GM12872 (cell line): Measurements from ENCODE around the gene LRBA.

Experiments
- TF ChIP-seq, protein P1 (sequence below): IDR thresholded peaks from 3 replicates; pipeline ENCODE4 v1.5.1; 2011; ENCODE audit warnings: low read depth, mild to moderate bottlenecking, low read length, moderate library complexity; ENCODE audit not compliant: insufficient read depth

LRBA gene

DNA sequence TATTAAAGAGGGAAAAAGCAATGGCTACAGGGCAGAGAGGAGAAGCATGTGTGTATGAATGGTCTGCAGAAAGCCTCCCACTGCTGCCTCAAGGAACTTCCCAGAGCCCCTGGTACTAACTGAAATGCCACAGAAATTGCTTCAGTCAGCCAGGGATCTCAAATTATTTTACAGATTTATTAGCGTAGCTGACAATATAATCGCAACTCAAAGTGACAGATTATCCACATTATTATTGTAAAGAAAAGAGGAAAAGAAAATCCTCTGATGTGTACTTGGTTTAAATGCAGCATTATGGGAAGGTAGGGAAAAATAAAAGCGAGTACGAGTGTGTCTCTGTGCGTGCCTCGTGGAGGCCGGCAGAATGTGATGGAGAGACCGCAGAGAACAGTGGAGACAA is 734.1 kb downstream of the LRBA start:
- TF ChIP-seq, protein P1, sequence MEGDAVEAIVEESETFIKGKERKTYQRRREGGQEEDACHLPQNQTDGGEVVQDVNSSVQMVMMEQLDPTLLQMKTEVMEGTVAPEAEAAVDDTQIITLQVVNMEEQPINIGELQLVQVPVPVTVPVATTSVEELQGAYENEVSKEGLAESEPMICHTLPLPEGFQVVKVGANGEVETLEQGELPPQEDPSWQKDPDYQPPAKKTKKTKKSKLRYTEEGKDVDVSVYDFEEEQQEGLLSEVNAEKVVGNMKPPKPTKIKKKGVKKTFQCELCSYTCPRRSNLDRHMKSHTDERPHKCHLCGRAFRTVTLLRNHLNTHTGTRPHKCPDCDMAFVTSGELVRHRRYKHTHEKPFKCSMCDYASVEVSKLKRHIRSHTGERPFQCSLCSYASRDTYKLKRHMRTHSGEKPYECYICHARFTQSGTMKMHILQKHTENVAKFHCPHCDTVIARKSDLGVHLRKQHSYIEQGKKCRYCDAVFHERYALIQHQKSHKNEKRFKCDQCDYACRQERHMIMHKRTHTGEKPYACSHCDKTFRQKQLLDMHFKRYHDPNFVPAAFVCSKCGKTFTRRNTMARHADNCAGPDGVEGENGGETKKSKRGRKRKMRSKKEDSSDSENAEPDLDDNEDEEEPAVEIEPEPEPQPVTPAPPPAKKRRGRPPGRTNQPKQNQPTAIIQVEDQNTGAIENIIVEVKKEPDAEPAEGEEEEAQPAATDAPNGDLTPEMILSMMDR, result no peak

DNA sequence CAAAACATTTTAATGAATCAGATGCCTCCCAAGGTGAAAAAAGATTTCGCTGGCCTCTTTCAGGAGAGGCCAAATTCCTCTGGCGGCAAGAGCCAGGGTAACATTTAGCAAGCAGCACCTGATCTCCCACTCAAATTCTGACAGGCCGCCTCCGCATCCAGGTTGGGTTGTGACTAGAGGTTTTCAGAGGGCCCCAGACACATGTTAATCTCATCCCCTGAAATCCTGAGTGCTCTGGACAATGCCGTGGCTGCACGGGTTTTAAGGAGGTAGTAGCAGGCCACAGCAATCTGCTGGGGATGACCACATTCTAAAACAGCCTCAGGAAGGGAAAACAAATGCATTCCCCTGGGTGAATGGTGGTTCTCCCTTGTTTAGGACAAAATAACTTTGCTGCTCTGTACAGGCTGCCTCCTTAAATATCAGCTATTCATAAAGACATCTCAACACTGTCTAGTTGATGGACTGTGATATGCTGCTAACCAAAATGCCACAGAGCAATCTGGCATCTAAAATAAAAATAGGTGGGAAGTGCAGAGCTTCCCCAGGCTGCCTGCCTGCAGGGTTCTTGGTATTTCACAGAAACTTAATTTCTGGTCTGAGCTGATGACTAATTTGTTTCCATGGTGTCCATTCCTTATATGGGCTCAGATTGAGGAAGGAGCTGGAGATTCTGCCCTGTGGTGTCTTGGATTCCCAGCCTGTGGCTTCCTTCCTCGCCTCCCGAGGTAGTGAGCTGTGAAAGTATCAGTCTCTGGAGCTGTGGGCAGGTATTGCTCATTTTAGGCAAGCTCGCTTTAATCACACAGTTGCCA is 734.8 kb downstream of the LRBA start:
- TF ChIP-seq, protein P1, result no peak

DNA sequence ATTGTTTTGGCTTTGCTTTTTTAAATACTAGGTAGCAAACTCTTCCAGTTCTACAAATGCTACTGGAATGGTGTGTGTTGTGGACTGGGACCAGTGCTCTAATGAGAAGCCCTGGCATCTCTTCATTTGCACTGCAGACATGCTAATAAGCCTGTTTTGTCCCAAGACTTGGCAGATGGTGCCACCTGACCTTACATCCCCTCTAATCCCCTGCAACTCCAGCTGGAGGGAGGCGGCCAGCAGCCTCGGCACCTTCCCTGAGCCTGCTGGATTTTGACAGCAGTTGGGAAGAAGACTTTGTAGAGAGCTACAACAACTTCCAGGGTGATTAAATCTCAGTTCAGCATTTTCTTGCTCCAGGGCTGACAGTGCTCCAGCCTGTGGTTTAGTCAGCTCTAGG is 736.9 kb downstream of the LRBA start:
- TF ChIP-seq, protein P1, result no peak

DNA sequence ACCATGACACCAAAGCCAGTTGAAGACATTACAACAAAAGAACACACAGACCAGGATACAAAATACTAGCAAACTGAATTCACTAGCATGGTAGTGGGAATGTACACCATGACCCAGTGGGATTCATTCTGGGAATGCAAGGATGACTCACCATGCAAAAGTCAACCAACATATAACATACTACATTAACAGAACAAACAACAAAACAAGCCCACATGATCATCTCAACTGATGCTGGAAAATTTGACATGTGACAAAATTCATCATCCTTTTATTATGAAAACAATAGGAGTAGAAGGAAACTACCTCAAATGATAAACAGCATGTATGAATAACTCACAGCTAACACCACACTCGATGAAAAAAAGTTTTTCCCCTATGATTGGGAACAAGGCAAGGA is 746.6 kb downstream of the LRBA start:
- TF ChIP-seq, protein P1, result no peak

DNA sequence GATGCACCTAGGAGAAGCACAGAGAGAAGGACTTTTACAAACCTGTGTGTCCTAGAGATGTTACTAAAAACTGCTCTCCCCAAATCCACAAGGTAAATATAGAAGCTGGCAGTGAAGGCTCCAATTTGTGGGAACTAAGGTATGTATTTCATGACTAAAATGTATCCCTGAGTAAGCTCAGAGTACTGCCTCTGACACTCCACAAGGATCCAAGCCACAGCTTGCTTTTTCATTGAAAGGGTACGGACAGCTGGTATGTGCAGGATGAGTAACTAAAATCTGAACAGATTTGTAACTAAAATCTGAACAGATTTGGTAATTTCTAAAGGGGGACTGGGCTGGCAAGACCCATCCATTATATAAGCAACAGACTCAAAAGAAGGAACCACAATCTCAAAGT is 749.3 kb downstream of the LRBA start:
- TF ChIP-seq, protein P1, result no peak

DNA sequence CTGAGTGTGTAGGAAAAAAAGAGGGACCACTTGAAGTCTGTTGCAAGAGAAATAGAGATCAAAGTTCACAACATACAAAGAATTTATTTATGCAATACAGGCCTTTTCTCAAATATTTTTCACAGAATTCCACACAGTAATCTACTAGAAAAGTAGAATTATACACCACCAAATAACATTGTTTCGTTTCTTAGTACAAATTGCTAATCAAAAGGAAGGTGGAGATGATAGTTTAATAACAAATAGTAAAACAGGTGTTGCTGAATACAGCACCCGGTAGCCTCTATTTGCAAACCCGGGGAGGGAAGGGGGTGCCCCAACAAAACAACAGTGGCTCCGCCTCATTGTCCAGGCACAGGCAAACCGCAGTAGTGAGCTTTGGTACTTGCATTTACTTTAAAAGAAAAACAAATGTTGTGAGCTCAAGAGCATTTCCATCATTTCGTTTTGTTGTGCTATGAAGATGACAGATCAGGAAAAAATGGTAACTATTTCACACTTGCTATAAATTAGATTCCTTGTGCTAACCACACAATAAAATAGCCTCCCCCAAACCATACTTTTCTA is 750.4 kb downstream of the LRBA start:
- TF ChIP-seq, protein P1, result no peak

DNA sequence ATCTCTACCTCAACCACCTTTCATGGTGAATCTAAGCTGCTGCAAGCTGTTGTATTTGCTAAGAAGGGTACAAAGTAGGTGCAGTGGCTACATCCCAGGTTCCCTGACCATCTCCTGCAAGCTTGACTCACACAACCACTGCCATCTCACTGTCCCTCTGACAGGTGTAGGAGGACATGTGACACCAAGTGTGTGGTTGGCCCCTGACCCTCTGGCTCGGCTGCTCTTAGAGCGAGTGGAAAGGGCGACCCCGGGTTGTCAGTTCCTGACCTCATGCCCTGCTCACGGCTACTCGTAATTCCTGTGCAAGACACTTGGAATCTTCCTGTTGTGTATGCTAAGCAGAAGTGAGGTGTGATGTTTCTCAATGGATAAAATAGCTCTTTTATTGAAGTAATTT is 752.5 kb downstream of the LRBA start:
- TF ChIP-seq, protein P1, result no peak
